Ovary (tissue), 9 donors: Measurements from ENCODE around the gene ETFBKMT. TPM values are rescaled to one million over a fixed set of nuclear protein-coding genes. Genes with fewer than 3 reads are reported as not detected.
"Not testable (repeated sequence)": the region's sequence is repeated elsewhere in the genome, so short reads cannot be mapped to it uniquely, and the experiment has no call there.

Experiments used
- DNase-seq, 5 donors: peaks; one replicate each; pipeline ENCODE4 v3.0.0-alpha.2; 2019 to 2020
- H3K27ac ChIP-seq, 2 donors: fragments of 200-600 bp; one replicate each; pipeline versions ENCODE4 v1.5.1 to v1.8.0; 2019 to 2022
- H3K27me3 ChIP-seq: fragments of 200-600 bp; one replicate; pipeline ENCODE4 v1.8.0; 2022
- H3K36me3 ChIP-seq: fragments of 200-600 bp; sonication (generic); one replicate; pipeline ENCODE4 v1.5.1; 2019
- H3K4me1 ChIP-seq: one replicate; pipeline ENCODE4 v1.8.1; 2013; ENCODE audit warnings: mild to moderate bottlenecking, moderate library complexity; ENCODE audit not compliant: insufficient read depth
- H3K4me3 ChIP-seq: fragments of 200-600 bp; sonication (generic); one replicate; pipeline ENCODE4 v1.5.1; 2017
- H3K9me3 ChIP-seq, 2 donors: fragments of 200-600 bp in 1 of 2; sonication (generic) in 1 of 2; one replicate each; pipeline versions ENCODE4 v1.5.1 to v1.8.1; 2013 to 2019; ENCODE audit warnings: mild to moderate bottlenecking in 1 of 2, moderate library complexity in 1 of 2
- CTCF ChIP-seq, 3 donors: fragments of 450-650 bp in 2 of 3; fragments of 200-600 bp in 1 of 3; IDR thresholded peaks; one replicate each; pipeline versions ENCODE4 v1.5.1 to v1.8.0; 2016 to 2022; ENCODE audit warnings: antibody characterized with exemption in 3 of 3, mild to moderate bottlenecking in 1 of 3
- EP300 ChIP-seq: sonication (generic); formaldehyde crosslinking; IDR thresholded peaks from one replicate; pipeline ENCODE4 v1.6.1; 2017; ENCODE audit warnings: antibody characterized with exemption
- POLR2A ChIP-seq: fragments of 450-650 bp; IDR thresholded peaks from one replicate; pipeline ENCODE4 v1.6.1; 2017; ENCODE audit warnings: antibody characterized with exemption, mild to moderate bottlenecking, moderate library complexity
- WGBS, 3 donors: extraction: QIAGEN DNeasy Blood & Tissue Kit in 1 of 3; methylation state at CpG; one replicate each; pipeline versions ENCODE4 v1.1.5 to v1.1.7; 2013 to 2017; 5-methylcytosine and 5-hydroxymethylcytosine counted together
- intact Hi-C, 4 donors: fragments of 100-400 bp; cut with DNase I; formaldehyde crosslinking; loops; one replicate each; pipeline versions ENCODE4 v1.11.0 to v1.15.1; 2022 to 2023
- polyA plus RNA-seq, 2 donors: library from polyadenylated mRNA; stranded (reverse); fragments of 200-250 nt in 1 of 2; fragments of 350-450 nt in 1 of 2; fragmentation: Illumina TruSeq in 1 of 2; extraction: RNeasy Lipid Tissue Mini Kit (QIAGEN cat#74804) in 1 of 2; gene quantifications; one replicate each; pipeline ENCODE4 v1.2.3, GENCODE V29; 2013 to 2014
- total RNA-seq, 7 donors: library from RNA; depleted of rRNA in 2 of 7; stranded (reverse); fragments of >200 nt in 2 of 7; fragmentation: NEBNext Ultra II Directional in 3 of 7; extraction: Animal tissue kit (Norgen Biotek cat#: 25700) in 3 of 7; gene quantifications; one replicate each; pipeline versions ENCODE4 v1.1.0 to v1.2.4, GENCODE V29; 2016 to 2023
- donor health status: DM: no; HTN: no; CAD: no; lungs with moderate emphysema.
- donor health status: DM: no; HTN: no; CAD: no.
- donor health status: Bipolar disorder and iron deficiency.
- donor health status: DM: yes; HTN: yes; CAD: no.
- donor health status: DM: no; HTN: no; CAD: no.
- donor health status: DM: yes; HTN: yes; CAD: no.

The ETFBKMT gene
- total and polyA plus RNA-seq, 9 donors, result 2.5 to 8.2 (median 5.5) TPM

GRCh38 chr12:31702047-31702446, 42.6 kb downstream of the ETFBKMT start:
- no peak overlapping the region for H3K4me3 ChIP-seq
- no peak for TF ChIP-seq POLR2A
- TF ChIP-seq EP300, result no peak
- TF ChIP-seq CTCF (IDR thresholded peaks at IDR 0.05), result no peak
- H3K27ac ChIP-seq, result no peak overlapping the region
- H3K4me1 ChIP-seq, result no peaks in the 10 kb centered on the region
- H3K9me3 ChIP-seq, result no peaks in the 10 kb centered on the region
- DNase-seq, result no peak
- H3K36me3 ChIP-seq, result no peaks in the 10 kb centered on the region
- intact Hi-C loops, result loop anchor here in 1 of 4 donors (5.0 kb wide), 1 partner anchor 725 kb away; no protein-coding TSS in a partner anchor
- no peaks in the 10 kb centered on the region for H3K27me3 ChIP-seq

GRCh38 chr12:31705621-31706020, 46.1 kb downstream of the ETFBKMT start:
- 69 to 79% (median 76%) methylated on average over 2 of the region's 2 CpGs for WGBS, 3 donors

GRCh38 chr12:31708118-31708517, 48.6 kb downstream of the ETFBKMT start:
- H3K9me3 ChIP-seq, H3K27ac ChIP-seq, H3K4me3 ChIP-seq, intact Hi-C loops, H3K4me1 ChIP-seq, DNase-seq, H3K27me3 ChIP-seq, H3K36me3 ChIP-seq: not testable (repeated sequence)
- WGBS, 3 donors, result 92 to 97% (median 95%) methylated on average over 7 of the region's 7 CpGs

More at GRCh38 chr12:31705621-31706020, 46.1 kb downstream of the ETFBKMT start:
- H3K9me3 ChIP-seq, result no peaks in the 10 kb centered on the region
- H3K27me3 ChIP-seq, result no peaks in the 10 kb centered on the region
- no peak for TF ChIP-seq EP300
- TF ChIP-seq CTCF (IDR thresholded peaks at IDR 0.05), result no peak
- H3K4me1 ChIP-seq, result no peaks in the 10 kb centered on the region
- no peaks in the 10 kb centered on the region for H3K36me3 ChIP-seq
- no peak for DNase-seq
- no peak overlapping the region for H3K27ac ChIP-seq
- no peak overlapping the region for H3K4me3 ChIP-seq
- intact Hi-C loops, result no loop called here

GRCh38 chr12:31710021-31710818, 50.7 kb downstream of the ETFBKMT start:
- Histone ChIP-seq H3K27ac (no peak overlapping the region), H3K27me3 (no peaks in the 10 kb centered on the region), H3K4me1 (no peaks in the 10 kb centered on the region), H3K36me3 (no peaks in the 10 kb centered on the region), H3K4me3 (no peak overlapping the region), H3K9me3 (no peaks in the 10 kb centered on the region)
- TF ChIP-seq POLR2A (no peak), EP300 (no peak), CTCF (IDR thresholded peaks at IDR 0.05) (no peak)
- no peak for DNase-seq
- intact Hi-C loops, result no loop called here
- WGBS, 3 donors, result 81 to 83% (median 83%) methylated on average over 3 of the region's 3 CpGs

GRCh38 chr12:31712877-31713276, 53.4 kb downstream of the ETFBKMT start:
- Histone ChIP-seq H3K36me3 (no peaks in the 10 kb centered on the region), H3K4me1 (no peaks in the 10 kb centered on the region), H3K9me3 (no peaks in the 10 kb centered on the region), H3K27me3 (no peaks in the 10 kb centered on the region), H3K27ac (no peak overlapping the region), H3K4me3 (no peak overlapping the region)
- DNase-seq, result no peak
- 77 to 98% (median 97%) methylated on average over 5 of the region's 5 CpGs for WGBS, 3 donors
- no peak for TF ChIP-seq POLR2A
- intact Hi-C loops, result no loop called here
